ENCODE data around the gene POLD2.
"Not testable (repeated sequence)": the region's sequence is repeated elsewhere in the genome, so short reads cannot be mapped to it uniquely, and the experiment has no call there.

Gene POLD2

DNA sequence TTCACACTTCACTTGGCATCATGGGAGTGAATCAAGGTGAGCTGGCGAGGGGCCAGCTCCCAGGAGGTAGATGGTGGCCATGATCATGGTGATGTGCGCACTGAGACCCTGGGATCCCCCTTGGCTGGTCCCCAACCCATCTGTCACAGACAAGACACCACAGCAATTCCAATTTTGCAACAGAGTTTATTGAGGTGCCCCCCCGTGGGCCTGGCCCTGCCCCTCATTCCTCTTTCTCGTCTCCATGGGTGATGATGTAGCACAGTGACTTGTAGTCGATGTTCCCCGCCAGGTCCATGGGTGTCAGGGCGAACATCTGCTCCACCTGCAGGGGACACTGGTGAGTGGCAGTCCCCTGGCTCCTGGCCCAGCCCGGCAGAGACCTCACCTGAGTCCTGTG, 15.3 kb upstream of the POLD2 start:
- no peak for DNase-seq

DNA sequence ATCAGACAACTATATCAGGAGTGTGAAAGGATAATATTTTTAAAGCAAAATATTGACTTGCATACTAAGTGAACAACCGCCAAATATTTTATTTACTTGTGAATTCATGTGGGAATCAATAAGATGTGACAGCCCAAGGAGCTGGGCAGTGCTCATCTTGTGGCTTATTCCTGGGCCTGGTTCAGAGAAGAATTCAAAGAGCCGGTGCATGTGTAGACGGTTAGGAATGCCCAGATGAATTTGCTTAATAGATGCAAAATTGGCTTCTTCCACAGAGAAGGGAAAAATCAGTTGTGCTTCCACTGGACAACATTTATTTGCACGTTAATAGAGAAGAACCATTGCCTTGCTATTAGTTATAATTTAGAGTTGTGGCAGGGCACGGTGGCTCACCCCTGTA, 13.4 kb upstream of the POLD2 start:
- no peak for DNase-seq

DNA sequence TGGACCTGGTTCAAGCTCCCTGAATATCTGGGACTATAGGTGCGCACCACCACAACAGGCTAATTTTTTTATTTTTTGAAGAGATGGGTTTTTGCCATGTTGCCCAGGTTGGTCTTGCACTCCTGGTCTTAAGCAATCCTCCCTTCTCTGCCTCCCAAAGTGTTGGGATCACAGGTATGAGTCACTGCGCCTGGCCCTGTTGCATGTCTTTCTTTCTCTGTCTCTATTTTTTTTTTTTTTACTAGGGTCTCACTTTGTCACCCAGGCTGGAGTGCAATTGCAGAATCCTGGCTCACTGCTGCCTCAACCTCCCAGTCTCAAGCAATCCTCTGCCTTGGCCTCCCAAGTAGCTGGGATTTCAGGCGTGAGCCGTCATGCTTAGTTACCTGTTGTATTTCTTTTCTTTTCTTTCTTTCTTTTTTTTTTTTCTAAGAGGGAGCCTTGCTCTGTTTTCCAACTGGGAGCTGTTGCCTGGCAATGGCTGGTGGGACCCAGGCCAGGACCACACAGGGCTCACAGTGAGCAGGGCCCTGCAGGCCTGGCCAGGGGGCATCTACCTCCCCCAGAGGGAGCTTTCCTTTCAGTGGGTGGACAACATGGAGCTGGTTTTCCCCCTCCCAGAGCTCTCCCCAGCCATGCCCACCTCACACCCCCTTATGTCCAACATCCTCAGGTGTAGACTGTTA, 11.7 kb upstream of the POLD2 start:
- no peak for DNase-seq

- no peak for DNase-seq
These were observed 9.9 kb upstream of the POLD2 start for GRCh38 chr7:44133295-44133694.

- DNase-seq = no peak
These were observed 8.7 kb upstream of the POLD2 start for GRCh38 chr7:44132039-44132438.

DNA sequence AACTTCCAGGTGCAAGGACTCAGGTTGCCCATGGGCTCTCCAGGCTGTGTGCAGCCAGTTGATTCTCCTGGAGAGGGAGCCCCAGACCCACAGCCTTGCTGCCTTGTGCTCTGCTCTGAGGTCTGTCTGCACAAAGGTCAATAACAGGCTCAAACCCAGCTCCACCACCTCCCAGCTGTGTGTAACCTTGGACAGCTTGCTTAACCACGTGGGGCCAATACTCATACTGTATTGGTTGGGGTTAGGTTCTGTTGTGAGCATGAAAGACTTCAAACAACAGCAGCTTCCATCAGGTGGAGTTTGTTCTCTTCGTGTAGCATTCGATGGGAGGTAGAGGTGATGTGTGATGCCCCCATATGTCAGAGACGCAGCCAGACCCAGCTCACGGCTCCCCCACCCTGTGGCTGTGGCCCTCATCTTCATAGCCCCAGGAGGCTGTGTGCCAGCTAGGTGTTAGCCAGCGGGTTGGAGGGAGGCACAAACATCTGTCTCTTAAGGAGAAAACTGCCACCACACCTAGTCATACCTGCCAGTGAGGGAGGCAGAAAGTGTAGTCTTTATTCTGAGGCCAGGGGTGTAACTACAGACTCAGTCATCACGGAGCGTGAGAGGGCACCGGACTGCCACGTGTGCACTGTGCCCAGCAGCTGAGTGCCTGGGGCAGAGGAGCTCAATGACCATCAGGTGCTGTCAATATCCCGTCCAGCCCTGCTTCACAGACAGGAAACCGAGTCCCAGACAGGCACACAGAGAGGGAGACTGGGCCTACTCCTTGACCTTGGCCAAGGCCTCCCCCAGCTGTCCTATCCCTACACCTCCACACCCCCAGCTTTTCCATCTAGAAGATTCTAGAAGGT, 8.1 kb upstream of the POLD2 start:
- DNase-seq = no peak

GRCh38 chr7:44128721-44129582, 5.6 kb upstream of the POLD2 start:
- no peak for DNase-seq

DNA sequence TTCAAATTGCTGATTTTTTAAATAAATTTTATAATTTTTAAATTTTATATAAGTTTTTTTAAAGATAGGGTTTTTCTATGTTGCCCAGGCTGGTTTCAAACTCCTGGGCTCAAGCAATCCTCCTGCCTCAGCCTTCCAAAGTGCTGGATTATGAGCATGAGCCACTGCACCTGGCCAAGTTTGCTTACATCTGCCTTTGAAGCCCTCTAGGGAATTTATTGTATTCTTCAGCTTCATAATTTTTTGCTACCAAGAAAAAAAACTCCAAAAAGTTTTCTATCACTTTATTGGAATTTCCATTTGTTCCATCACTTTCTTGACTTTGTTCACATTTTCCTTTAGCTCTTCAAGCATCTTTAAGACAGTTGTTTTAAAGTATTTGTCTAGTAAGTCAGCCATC, 3.8 kb upstream of the POLD2 start:
- no peak for DNase-seq

DNA sequence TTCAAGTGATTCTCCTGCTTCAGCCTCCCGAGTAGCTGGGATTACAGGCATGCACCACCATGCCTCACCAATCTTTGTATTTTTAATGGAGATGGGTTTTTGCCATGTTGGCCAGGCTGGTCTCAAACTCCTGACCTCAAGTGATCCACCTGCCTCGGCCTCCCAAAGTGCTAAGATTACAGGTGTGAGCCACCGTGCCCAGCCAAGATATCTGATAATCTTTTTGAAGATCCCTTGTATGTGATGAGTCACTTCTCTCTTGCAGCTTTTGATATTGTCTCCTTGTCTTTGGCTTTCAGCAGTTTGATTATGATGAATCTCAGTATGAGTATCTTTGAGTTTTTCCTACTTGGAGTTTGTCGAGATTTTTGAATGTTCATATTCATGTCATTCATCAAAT, 3.2 kb upstream of the POLD2 start:
- DNase-seq = not testable (repeated sequence)

- DNase-seq = no peak
These were observed 1.5 kb upstream of the POLD2 start for GRCh38 chr7:44124822-44125202.

DNA sequence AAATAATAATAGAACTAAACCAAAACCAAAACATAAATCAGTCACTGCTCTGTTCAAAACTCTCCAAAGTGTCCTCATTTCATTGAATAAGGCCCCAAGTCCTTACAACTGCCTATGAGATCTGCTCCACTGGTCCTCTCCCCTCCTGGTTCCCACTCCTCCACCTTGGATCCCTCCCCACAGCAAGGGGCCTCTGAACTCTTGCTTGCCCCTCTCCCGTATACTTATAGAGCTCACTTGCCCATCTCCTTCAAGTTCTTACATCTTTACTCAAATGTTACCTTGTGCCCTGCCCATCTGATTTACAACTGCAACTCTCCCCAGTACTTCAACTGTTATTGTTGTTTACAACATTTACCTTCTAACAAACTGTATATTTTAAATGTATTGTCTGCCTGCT, 819 bp downstream of the POLD2 start:
- DNase-seq = no peak

DNA sequence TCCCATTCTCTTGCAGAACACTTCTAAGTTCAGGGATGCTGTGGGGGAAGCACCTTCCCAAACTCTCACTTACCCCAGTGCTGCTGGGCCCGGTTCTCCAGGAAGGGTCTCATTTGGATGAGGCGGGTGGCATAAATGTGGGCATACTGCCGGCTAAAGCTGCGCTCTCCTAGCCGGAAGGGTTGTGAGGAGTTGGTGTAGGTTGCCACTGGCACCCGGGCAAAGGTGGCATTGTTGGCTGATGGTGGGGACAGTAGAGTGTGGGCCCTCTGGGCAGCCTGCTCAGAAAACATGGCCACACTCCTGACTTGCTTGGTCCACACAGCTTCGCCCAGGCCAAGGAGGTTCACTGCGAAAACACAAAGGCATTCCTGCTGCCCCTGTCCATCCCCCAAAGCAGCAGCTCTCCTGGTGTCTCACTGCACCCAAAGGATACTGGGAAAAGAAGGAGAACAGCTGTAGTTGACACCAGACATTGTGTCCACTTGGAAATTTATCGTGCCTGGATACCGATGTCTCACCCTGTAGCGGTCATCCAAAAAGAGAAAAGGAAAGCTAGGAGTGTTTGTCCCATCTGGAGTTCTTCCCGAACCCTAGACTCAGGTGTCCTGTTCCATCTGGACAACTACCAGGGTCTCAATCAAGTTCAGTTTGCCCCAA, 1.5 kb downstream of the POLD2 start:
- DNase-seq = no peak

GRCh38 chr7:44120395-44120794, 3.0 kb downstream of the POLD2 start:
- DNase-seq = no peak

DNA sequence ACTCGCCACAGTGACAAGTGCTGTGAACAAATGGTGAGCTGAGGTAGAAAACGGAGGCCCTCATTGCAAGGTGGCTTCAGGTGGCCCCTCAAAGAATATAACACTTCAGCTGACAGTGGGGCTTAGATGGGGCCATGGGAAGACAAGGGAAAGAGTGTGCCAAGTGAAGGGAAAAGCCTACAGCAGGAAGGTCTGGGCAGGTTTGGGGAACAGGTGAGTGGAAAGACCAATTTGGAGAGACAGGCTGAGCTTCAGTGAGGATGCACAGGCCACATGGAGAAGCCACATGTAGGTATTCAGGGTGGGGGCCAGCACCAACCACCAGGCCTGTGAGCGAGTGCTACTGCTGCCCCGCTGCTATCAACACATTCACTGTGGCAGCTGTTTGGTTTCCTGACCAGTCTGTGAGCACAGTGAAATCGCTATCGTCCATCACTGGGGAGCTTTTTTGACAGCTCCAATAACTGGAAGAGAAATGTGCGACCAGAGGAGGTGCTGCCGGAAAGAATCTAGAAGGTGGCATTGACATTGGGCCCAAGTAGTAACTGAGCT, 3.4 kb downstream of the POLD2 start:
- DNase-seq = no peak

DNA sequence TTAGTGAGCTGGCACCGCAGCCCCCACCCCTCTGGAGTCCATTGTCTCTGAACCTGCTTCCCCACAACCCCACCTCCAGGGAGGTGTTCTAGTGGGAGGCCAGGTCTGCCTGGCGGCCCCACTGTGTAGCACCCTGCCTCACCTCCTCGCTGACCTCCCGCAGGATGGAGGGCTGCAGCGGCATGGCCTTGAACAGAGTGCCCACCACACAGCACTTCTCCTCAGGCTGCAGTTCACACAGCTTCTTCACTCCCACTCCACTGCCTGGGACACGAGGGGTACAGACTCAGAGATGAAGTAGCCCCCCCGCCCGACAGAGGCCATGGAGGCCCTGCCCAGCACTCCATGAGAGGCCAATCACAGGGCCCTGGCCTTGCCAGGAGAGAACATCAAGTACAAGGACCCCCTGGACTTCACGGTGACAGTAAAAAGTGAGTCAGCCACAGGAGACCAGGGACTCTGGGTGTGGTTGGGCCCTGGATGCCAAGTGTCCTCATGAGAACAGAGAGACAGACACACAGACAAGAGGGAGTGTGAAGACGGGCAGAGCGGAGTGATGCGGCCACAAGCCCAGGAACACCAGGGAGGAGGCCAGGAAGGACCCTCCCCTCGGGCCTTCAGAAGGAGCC, 5.4 kb downstream of the POLD2 start:
- DNase-seq = no peak

- DNase-seq = no peak
These were observed 6.3 kb downstream of the POLD2 start for GRCh38 chr7:44116789-44117666.

DNA sequence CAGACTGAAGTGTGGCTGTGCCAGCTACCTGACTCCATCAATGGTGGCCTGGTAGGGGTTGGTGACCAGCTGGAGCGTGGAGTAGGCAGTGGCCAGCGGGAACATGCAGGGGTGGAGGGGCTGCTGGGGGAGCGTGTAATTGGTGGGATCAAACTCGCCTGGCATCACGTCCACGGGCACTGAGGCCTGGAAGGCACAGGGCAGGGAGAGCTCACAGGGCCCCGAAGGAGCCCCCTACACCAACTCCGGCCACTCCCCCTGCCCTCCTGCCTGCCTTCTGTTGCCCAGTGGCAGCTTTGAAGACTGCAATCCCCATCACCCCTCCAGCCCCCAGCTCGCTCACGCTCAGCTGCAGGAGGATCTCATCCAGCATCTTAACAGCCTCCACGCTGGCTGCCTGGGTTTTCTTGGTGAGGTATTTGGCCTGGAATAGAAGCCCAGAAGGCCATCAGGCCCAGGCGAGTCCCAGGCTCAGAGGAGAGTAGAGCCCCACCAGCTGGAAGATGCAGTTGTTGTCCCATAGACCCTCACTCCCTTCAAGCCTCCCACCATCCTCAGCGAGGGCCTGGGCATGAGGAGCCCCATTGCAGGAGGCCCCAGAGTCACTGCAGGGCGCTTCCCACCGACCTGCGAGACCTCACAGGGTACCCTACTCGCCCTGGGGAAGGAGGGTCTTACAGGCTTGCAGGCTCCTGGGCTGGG, 7.1 kb downstream of the POLD2 start:
- no peak for DNase-seq

DNA sequence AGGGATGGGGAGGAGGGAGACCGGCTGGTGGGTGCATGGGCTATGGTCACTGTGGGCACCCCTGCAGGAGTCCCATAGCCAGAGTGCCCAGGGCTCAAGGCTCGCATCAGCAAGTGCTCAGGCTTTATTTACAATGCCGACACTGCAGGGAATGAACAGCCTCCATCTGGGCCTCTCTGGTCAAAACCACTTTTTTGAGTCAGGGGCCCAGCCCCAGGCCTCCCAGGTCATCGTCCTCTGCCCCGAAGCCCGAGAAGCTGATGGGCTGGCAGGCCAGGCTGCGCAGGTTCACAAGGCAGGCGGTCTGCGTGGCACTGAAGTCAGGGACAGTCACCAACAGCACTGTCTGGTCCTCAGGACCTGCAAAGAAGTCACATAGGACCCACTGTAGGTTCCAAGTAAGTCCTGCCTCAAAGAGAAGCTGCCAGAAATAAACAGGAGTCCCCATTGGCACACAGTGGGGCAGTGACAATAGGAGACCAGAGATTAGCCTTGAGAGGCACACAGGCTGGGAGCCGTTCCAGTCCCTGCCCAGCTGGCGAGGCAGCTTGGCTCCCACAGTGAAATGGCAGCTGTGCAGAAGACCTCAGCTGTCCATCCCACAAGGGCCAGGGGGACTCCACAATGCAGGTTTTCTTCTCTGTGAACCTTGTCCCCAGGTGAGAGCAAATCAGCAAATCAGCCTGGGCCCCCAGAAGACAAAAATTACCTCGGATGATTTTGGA, 8.6 kb downstream of the POLD2 start:
- DNase-seq = no peak

DNA sequence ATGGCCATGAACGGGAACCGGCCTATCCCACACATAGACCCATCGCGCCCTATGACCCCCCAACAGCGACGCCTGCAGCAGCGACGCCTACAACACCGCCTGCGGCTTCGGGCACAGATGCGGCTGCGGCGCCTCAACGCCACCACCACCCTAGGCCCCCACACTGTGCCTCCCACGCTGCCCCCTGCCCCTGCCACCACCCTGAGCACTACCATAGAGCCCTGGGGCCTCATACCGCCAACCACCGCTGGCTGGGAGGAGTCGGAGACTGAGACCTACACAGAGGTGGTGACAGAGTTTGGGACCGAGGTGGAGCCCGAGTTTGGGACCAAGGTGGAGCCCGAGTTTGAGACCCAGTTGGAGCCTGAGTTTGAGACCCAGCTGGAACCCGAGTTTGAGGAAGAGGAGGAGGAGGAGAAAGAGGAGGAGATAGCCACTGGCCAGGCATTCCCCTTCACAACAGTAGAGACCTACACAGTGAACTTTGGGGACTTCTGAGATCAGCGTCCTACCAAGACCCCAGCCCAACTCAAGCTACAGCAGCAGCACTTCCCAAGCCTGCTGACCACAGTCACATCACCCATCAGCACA, 9.5 kb downstream of the POLD2 start:
- no peak for DNase-seq
